ENCODE data around the gene IL1RN. TPM values are rescaled to one million over a fixed set of nuclear protein-coding genes. Genes with fewer than 3 reads are reported as not detected.

IL1RN gene
- total and polyA plus RNA-seq, 2 donors (not counting 3 experiments of a cell fraction or from before 2014, with no cell fraction given): not detected

DNA sequence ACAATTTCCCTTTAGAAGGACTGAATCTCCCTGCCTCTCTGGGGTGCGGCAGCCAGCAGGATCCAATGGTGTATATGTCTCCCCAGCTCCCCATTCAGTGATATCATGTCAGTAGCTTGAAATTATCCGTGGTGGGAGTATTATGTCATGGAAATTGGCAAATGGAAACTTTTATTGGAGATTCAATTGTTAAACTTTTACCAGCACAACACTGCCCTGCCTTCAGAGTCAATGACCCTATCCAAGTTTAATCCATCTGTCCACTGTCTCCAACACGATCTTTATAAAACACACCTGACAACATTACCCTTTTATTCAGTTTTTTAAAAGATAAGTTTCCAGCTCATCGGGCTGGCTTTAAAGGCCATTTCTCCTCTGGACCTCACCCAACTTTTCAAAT lies 5.0 kb upstream of the IL1RN start:
- Histone ChIP-seq H3K27ac (ENCODE audit: insufficient read depth, low read depth, low read length) (no peak overlapping the region), H3K27me3 (ENCODE audit: control insufficient read depth in 2 of 2, insufficient read depth in 2 of 2, low read length in 2 of 2) (peaks cover 2 to 13% of the 10 kb centered on the region in 2 experiments), H3K36me3 (ENCODE audit: control insufficient read depth in 2 of 2, extremely low read depth in 1 of 2, insufficient read depth in 2 of 2, low read length in 2 of 2) (no peaks in the 10 kb centered on the region), H3K79me2 (ENCODE audit: control insufficient read depth, insufficient read depth, low read length) (no peaks in the 10 kb centered on the region), H3K4me1 (ENCODE audit: control insufficient read depth, extremely low read depth, insufficient read depth, low read length) (peaks cover 11% of the 10 kb centered on the region), H3K9ac (replicated peaks; ENCODE audit: extremely low read depth, insufficient read depth, low read length) (no peak overlapping the region), H3K9me3 (replicated peaks; ENCODE audit: control insufficient read depth, insufficient read depth, low read length) (no peaks in the 10 kb centered on the region), H3K4me2 (ENCODE audit: insufficient read depth, low read length) (no peak overlapping the region), H3K9me1 (replicated peaks; ENCODE audit: control insufficient read depth, extremely low read depth, insufficient read depth, low read length) (no peaks in the 10 kb centered on the region), H4K20me1 (replicated peaks; ENCODE audit: control insufficient read depth, extremely low read depth, insufficient read depth, low read length) (no peaks in the 10 kb centered on the region), H2AFZ (ENCODE audit: low read depth, low read length) (no peak overlapping the region), H3K4me3 (replicated peaks in 1 of 3; ENCODE audit: insufficient read depth in 1 of 3, low read depth in 1 of 3, low read length in 3 of 3) (no peak overlapping the region)
- dilution Hi-C loops (cut with MboI; ENCODE audit: extremely low pct_ligation_motif_present, low sequenced_read_pairs): no loop called here
- DNase-seq (ENCODE audit: low read depth, low spot score) (no peak), FAIRE-seq (no peak)
- BruUV-seq (replicated peaks): no TSS peak
- ChIA-PET CTCF (interaction anchor here (1.1 to 1.8 kb wide), 3 partner anchors 11 to 16 kb away, joined by 3 to 8 read pairs (median 4); no protein-coding TSS in a partner anchor), POLR2A (no interaction called here)
- intact Hi-C loops (cut with micrococcal nuclease): no loop called here
- TF ChIP-seq FOS (IDR thresholded peaks at IDR 0.05; ENCODE audit: borderline replicate concordance, insufficient read depth, low read length): no peak
- no peak for TF ChIP-seq MYC (IDR thresholded peaks at IDR 0.05; ENCODE audit: low read depth, low read length)
- no peak for TF ChIP-seq GATA2 (IDR thresholded peaks at IDR 0.05; ENCODE audit: insufficient read depth, insufficient read length, low read depth, low read length)
- TF ChIP-seq POLR2AphosphoS5 (IDR thresholded peaks at IDR 0.05; ENCODE audit: insufficient read depth, low read depth, low read length): no peak
- TF ChIP-seq, protein P1, sequence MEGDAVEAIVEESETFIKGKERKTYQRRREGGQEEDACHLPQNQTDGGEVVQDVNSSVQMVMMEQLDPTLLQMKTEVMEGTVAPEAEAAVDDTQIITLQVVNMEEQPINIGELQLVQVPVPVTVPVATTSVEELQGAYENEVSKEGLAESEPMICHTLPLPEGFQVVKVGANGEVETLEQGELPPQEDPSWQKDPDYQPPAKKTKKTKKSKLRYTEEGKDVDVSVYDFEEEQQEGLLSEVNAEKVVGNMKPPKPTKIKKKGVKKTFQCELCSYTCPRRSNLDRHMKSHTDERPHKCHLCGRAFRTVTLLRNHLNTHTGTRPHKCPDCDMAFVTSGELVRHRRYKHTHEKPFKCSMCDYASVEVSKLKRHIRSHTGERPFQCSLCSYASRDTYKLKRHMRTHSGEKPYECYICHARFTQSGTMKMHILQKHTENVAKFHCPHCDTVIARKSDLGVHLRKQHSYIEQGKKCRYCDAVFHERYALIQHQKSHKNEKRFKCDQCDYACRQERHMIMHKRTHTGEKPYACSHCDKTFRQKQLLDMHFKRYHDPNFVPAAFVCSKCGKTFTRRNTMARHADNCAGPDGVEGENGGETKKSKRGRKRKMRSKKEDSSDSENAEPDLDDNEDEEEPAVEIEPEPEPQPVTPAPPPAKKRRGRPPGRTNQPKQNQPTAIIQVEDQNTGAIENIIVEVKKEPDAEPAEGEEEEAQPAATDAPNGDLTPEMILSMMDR (IDR thresholded peaks at IDR 0.05; ENCODE audit: extremely low read depth in 1 of 2, insufficient read depth in 1 of 2, low read depth in 1 of 2, low read length in 2 of 2): no peak
- TF ChIP-seq EZH2 (IDR thresholded peaks at IDR 0.05; ENCODE audit: borderline replicate concordance, low read depth, low read length, severe bottlenecking): no peak
- TF ChIP-seq, protein P2, sequence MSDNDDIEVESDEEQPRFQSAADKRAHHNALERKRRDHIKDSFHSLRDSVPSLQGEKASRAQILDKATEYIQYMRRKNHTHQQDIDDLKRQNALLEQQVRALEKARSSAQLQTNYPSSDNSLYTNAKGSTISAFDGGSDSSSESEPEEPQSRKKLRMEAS (IDR thresholded peaks at IDR 0.05; ENCODE audit: insufficient read depth, insufficient read length): no peak
- no peak for TF ChIP-seq JUN (IDR thresholded peaks at IDR 0.05; ENCODE audit: borderline replicate concordance, insufficient read depth, insufficient read length, low read depth)
- no peak for TF ChIP-seq POLR2A (IDR thresholded peaks at IDR 0.05; ENCODE audit: low read depth, low read length)
